PC-9 (cell line): Measurements from ENCODE around the gene PABPN1L.

ENCODE experiments used
- CTCF ChIP-seq: fragments of 200-600 bp; sonication (generic); conservative IDR thresholded peaks from 2 replicates; pipeline ENCODE4 v1.6.1; 2017; ENCODE audit warnings: mixed run types, antibody characterized with exemption, mild to moderate bottlenecking, moderate library complexity
- EZH2 ChIP-seq: fragments of 200-600 bp; sonication (generic); IDR thresholded peaks from 2 replicates; pipeline ENCODE4 v1.8.0; 2017; ENCODE audit warnings: antibody characterized with exemption, low read depth

- TF ChIP-seq CTCF: no peak
- TF ChIP-seq EZH2: no peak
Measured at GRCh38 chr16:88862968-88863367, 3.5 kb downstream of the PABPN1L start.
